Thyroid gland (tissue), 4 donors: ENCODE results near the gene ESPNL.

ENCODE experiments used
- POLR2A ChIP-seq, 2 donors: fragments of 450-650 bp; IDR thresholded peaks; one replicate each; pipeline ENCODE4 v1.6.1; 2017; ENCODE audit warnings: antibody characterized with exemption in 2 of 2, mild to moderate bottlenecking in 2 of 2, moderate library complexity in 1 of 2
- TF ChIP-seq, protein P1 (sequence below), 6 experiments: fragments of 200-600 bp in 3 of 6; fragments of 450-650 bp in 3 of 6; sonication (generic) in 3 of 6; IDR thresholded peaks; one replicate each; pipeline ENCODE4 v1.5.1; 2016 to 2019; ENCODE audit warnings: antibody characterized with exemption in 6 of 6, mild to moderate bottlenecking in 2 of 6, inconsistent platforms in 1 of 6, moderate library complexity in 1 of 6

DNA sequence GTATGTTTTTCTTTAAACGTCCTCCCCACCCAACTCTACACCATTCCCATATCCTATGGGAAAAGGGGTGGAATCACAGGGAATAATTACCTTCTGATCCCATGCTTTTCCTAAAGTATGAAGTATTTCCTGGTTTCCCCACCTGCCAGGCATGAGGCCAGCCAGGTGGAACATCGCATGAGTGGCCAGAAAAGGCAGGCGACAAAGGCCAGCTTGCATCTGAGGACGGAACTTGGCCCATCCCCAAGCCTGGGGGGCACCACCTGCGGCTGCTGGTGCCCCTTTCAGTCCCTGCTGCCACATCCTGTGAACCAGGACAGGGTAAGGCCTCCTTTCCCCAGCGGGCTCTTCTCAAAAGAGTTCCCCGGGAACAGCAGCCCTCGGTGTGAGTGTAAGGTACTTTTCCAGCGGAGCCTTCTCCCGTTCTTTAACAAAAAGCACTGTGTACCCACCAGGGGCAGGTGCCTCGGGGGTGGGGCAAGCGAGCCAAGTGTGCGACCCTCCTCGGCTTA, 57.4 kb downstream of the ESPNL start:
- no peak for TF ChIP-seq POLR2A (IDR thresholded peaks at IDR 0.05)
- TF ChIP-seq, protein P1, sequence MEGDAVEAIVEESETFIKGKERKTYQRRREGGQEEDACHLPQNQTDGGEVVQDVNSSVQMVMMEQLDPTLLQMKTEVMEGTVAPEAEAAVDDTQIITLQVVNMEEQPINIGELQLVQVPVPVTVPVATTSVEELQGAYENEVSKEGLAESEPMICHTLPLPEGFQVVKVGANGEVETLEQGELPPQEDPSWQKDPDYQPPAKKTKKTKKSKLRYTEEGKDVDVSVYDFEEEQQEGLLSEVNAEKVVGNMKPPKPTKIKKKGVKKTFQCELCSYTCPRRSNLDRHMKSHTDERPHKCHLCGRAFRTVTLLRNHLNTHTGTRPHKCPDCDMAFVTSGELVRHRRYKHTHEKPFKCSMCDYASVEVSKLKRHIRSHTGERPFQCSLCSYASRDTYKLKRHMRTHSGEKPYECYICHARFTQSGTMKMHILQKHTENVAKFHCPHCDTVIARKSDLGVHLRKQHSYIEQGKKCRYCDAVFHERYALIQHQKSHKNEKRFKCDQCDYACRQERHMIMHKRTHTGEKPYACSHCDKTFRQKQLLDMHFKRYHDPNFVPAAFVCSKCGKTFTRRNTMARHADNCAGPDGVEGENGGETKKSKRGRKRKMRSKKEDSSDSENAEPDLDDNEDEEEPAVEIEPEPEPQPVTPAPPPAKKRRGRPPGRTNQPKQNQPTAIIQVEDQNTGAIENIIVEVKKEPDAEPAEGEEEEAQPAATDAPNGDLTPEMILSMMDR (IDR thresholded peaks at IDR 0.05), result no peak
